ENCODE measurements around the gene ZBTB7C. TPM values are rescaled to one million over a fixed set of nuclear protein-coding genes. Genes with fewer than 3 reads are reported as not detected.

Gene ZBTB7C
- total and polyA plus RNA-seq, 2 of the 8 experiments (the other 6 are each of a cell fraction or from before 2014, with no cell fraction given) = 0.15 to 0.45 TPM

GRCh38 chr18:48074929-48075706 is 334.1 kb downstream of the ZBTB7C start:
- 0 out of 2 replicates have a peak overlapping the region, but pooled peaks have one; percentile 40 for H2AFZ ChIP-seq (ENCODE audit: low read length)
- H2AK5ac ChIP-seq (ENCODE audit: low read depth, low read length) = no peak overlapping the region
- no peak overlapping the region for H2BK15ac ChIP-seq (ENCODE audit: low read length)
- no peaks in the 10 kb centered on the region for H3K23me2 ChIP-seq (ENCODE audit: low read depth, low read length)
- no peak overlapping the region for H3K4me2 ChIP-seq (ENCODE audit: insufficient read depth in 1 of 2, low read depth in 2 of 2, low read length in 2 of 2)
- DNase-seq (ENCODE audit: low read depth in 1 of 2, low spot score in 2 of 2) (no peak), FAIRE-seq (no peak)
- no peak overlapping the region for H3K4me3 ChIP-seq (ENCODE audit: extremely low read depth in 1 of 4, insufficient read depth in 2 of 4, low read depth in 3 of 4, low read length in 4 of 4)
- no peak overlapping the region for H2BK120ac ChIP-seq (replicated peaks; ENCODE audit: low read depth, low read length)
- H3K9me3 ChIP-seq (ENCODE audit: insufficient read depth in 2 of 2, low read depth in 1 of 2, low read length in 1 of 2) = no peaks in the 10 kb centered on the region
- no peak overlapping the region for H4K91ac ChIP-seq (replicated peaks; ENCODE audit: insufficient read length, low read length)
- H4K20me1 ChIP-seq (replicated peaks in 1 of 2; ENCODE audit: control insufficient read depth in 1 of 2, insufficient read depth in 2 of 2, low read length in 2 of 2) = no peaks in the 10 kb centered on the region
- no peak overlapping the region for H3K56ac ChIP-seq (replicated peaks; ENCODE audit: insufficient read length, low read depth, low read length)
- POLR2A ChIA-PET (ENCODE audit: partially characterized antibody) = no interaction called here
- no peak overlapping the region for H3K4ac ChIP-seq (replicated peaks; ENCODE audit: insufficient read length, low read depth, low read length)
- no peak overlapping the region for H3K23ac ChIP-seq (ENCODE audit: insufficient read length)
- H3K36me3 ChIP-seq (ENCODE audit: control insufficient read depth in 2 of 4, insufficient read depth in 4 of 4, low read length in 3 of 4) = no peaks in the 10 kb centered on the region
- no peak for TF ChIP-seq POLR2A (IDR thresholded peaks at IDR 0.05; ENCODE audit: control extremely low read depth in 1 of 2, low read depth in 2 of 2, low read length in 2 of 2)
- no peak for TF ChIP-seq ASH2L (IDR thresholded peaks at IDR 0.05; ENCODE audit: low read length)
- no peak for TF ChIP-seq SAP30 (IDR thresholded peaks at IDR 0.05; ENCODE audit: insufficient read depth, insufficient replicate concordance, low read length)
- TF ChIP-seq CTBP2 (IDR thresholded peaks at IDR 0.05; ENCODE audit: borderline replicate concordance, insufficient read depth, insufficient read length, low read length) = no peak
- TF ChIP-seq, protein P1, sequence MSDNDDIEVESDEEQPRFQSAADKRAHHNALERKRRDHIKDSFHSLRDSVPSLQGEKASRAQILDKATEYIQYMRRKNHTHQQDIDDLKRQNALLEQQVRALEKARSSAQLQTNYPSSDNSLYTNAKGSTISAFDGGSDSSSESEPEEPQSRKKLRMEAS (IDR thresholded peaks at IDR 0.05) = no peak
- TF ChIP-seq SIN3A (conservative IDR thresholded peaks at IDR 0.05 in 1 of 2, IDR thresholded peaks at IDR 0.05 in 1 of 2; ENCODE audit: low read depth in 1 of 2, low read length in 2 of 2) = no peak
- TF ChIP-seq KDM4A (IDR thresholded peaks at IDR 0.05; ENCODE audit: low read depth, low read length, severe bottlenecking) = no peak
- no peak overlapping the region for H3K18ac ChIP-seq (ENCODE audit: extremely low read depth, low read length)
- H3K14ac ChIP-seq (ENCODE audit: insufficient read length) = no peak overlapping the region
- H3K27me3 ChIP-seq (replicated peaks in 1 of 4; ENCODE audit: control insufficient read depth in 3 of 4, extremely low read depth in 1 of 4, insufficient read depth in 3 of 4, low read length in 3 of 4) = no peaks in the 10 kb centered on the region; a peak in 1 of 7 replicates
- H4K8ac ChIP-seq (ENCODE audit: extremely low read depth, insufficient read depth, low read length) = no peak overlapping the region
- peaks cover 0 to 12% (median 5%) of the 10 kb centered on the region in 4 experiments; a peak in 6 of 7 replicates for H3K4me1 ChIP-seq (replicated peaks in 1 of 4; ENCODE audit: control insufficient read depth in 3 of 4, insufficient read depth in 4 of 4, low read length in 3 of 4)
- 87% methylated on average over 7 of the region's 7 CpGs; no CpG with 5 or more reads in 1 of the 2 experiments for WGBS, 2 experiments (ENCODE audit: extremely low coverage in 1 of 2, insufficient coverage in 1 of 2, insufficient read length in 1 of 2, insufficient replicate concordance in 2 of 2, low coverage in 1 of 2, low lambda C conversion rate in 2 of 2, missing lambda C conversion rate in 1 of 2)
- H3K79me2 ChIP-seq (ENCODE audit: control insufficient read depth in 1 of 2, insufficient read depth in 2 of 2, low read length in 2 of 2) = no peaks in the 10 kb centered on the region
- no peak overlapping the region for H3K9ac ChIP-seq (replicated peaks in 1 of 4; ENCODE audit: extremely low read depth in 1 of 4, low read depth in 3 of 4, low read length in 3 of 4)
- no peaks in the 10 kb centered on the region for H3K79me1 ChIP-seq (ENCODE audit: low read depth, low read length)
- H2BK20ac ChIP-seq (ENCODE audit: low read length) = no peak overlapping the region; the same call in 1 of the 2 replicates
- H2BK5ac ChIP-seq (ENCODE audit: low read depth, low read length) = no peak overlapping the region
- CTCF ChIA-PET (ENCODE audit: partially characterized antibody) = interaction anchor here (0.5 to 1.6 kb wide), 5 partner anchors 16 to 270 kb away, joined by 3 to 4 read pairs (median 3); no protein-coding TSS in a partner anchor
- H4K5ac ChIP-seq (ENCODE audit: insufficient read length, low read depth, low read length) = no peak overlapping the region
- no peak overlapping the region for H3K27ac ChIP-seq (ENCODE audit: low read depth, low read length)
- H2BK12ac ChIP-seq (ENCODE audit: low read depth, low read length) = 0 out of 2 replicates have a peak overlapping the region, but pooled peaks have one; percentile 6
